Left lung (tissue), 10 donors: ENCODE results near the gene PALLD. TPM values are rescaled to one million over a fixed set of nuclear protein-coding genes. Genes with fewer than 3 reads are reported as not detected.

ENCODE experiments used
- ATAC-seq: fragments of 200-7000 bp; cut with Tn5 transposase; one replicate; pipeline ENCODE4 v1.9.1; 2020; ENCODE audit warnings: moderate library complexity
- DNase-seq, 4 donors: peaks; one replicate each; pipeline ENCODE4 v3.0.0-alpha.2; 2013 to 2020
- H3K27ac ChIP-seq, 2 donors: fragments of 200-600 bp; sonication (generic) in 1 of 2; one replicate each; pipeline versions ENCODE4 v1.5.0 to v1.8.0; 2020 to 2021
- H3K27me3 ChIP-seq, 2 donors: fragments of 200-600 bp; sonication (generic) in 1 of 2; one replicate each; pipeline versions ENCODE4 v1.5.0 to v1.8.0; 2020 to 2021
- H3K36me3 ChIP-seq, 2 donors: fragments of 200-600 bp; sonication (generic) in 1 of 2; one replicate each; pipeline versions ENCODE4 v1.5.0 to v1.8.0; 2020 to 2021
- H3K4me1 ChIP-seq, 2 donors: fragments of 200-600 bp; one replicate each; pipeline ENCODE4 v1.8.0; 2021
- H3K4me3 ChIP-seq, 2 donors: fragments of 200-600 bp; sonication (generic) in 1 of 2; one replicate each; pipeline versions ENCODE4 v1.5.0 to v1.8.0; 2020 to 2021; ENCODE audit warnings: mild to moderate bottlenecking in 1 of 2
- H3K9me3 ChIP-seq, 2 donors: fragments of 200-600 bp; sonication (generic) in 1 of 2; one replicate each; pipeline versions ENCODE4 v1.5.0 to v1.8.0; 2020 to 2021
- intact Hi-C, 2 donors: fragments of 100-400 bp; cut with DNase I; formaldehyde crosslinking; loops; one replicate each; pipeline versions ENCODE4 v1.11.2 to v1.14.2; 2022
- polyA plus RNA-seq, 6 donors: library from polyadenylated mRNA; unstranded; fragments of 120-200 nt; gene quantifications; one replicate each; pipeline ENCODE4 v1.2.1, GENCODE V29; 2013; ENCODE audit not compliant: insufficient read length in 6 of 6
- total RNA-seq, 2 donors: library from RNA; stranded (reverse); fragmentation: NEBNext Ultra II Directional; extraction: Animal tissue kit (Norgen Biotek cat#: 25700); gene quantifications; one replicate each; pipeline ENCODE4 v1.2.1, GENCODE V29; 2021
- TF ChIP-seq, protein P1 (sequence below), 2 donors: fragments of 200-600 bp; sonication (generic) in 1 of 2; IDR thresholded peaks; one replicate each; pipeline versions ENCODE4 v1.5.0 to v1.8.0; 2021; ENCODE audit warnings: antibody characterized with exemption in 2 of 2
- donor health status: DM: no; HTN: yes; CAD: no.
- donor health status: DM: no; HTN: no; CAD: no.

Gene PALLD
- total and polyA plus RNA-seq, 8 donors = 67.5 to 194 (median 80.4) TPM

DNA sequence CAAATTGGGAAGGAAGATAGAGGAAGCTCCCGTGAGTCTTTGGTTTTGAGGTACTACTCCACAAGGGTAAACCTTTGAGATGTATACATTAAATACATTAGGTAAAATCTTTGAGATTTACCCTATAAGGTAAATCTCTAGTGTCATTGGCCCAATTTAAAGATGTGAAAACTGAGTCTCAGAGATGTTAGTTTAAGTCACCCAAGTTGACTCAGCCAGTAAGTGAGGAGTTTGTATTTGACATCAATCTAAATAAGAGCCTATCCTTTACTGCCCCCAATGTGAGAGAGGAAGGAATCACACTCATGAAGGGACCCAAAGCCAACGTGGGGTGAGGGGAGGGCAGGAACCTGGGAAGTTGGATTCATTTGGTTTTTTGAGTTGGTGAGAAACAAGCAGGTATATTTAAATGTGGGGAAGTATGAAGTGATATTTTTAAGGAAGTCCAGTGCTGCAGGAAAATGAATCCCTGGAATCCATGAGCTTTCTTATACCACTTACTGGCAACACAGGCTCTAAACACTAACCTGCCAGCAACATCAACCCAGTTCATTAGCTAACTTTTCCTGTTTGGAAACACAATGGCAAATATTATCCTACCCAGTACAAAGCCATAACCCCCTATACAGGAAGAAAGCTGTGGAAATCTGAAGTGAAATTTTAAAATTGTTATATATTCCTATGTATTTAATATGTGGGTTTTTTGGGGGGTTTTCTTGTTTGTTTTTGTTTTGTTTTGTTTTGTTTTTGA, 55.3 kb downstream of the PALLD start:
- H3K27me3 ChIP-seq = no peaks in the 10 kb centered on the region
- no peak overlapping the region for H3K27ac ChIP-seq
- ATAC-seq (no peak), DNase-seq (no peak)
- H3K36me3 ChIP-seq = no peaks in the 10 kb centered on the region
- H3K4me3 ChIP-seq = no peak overlapping the region
- TF ChIP-seq, protein P1, sequence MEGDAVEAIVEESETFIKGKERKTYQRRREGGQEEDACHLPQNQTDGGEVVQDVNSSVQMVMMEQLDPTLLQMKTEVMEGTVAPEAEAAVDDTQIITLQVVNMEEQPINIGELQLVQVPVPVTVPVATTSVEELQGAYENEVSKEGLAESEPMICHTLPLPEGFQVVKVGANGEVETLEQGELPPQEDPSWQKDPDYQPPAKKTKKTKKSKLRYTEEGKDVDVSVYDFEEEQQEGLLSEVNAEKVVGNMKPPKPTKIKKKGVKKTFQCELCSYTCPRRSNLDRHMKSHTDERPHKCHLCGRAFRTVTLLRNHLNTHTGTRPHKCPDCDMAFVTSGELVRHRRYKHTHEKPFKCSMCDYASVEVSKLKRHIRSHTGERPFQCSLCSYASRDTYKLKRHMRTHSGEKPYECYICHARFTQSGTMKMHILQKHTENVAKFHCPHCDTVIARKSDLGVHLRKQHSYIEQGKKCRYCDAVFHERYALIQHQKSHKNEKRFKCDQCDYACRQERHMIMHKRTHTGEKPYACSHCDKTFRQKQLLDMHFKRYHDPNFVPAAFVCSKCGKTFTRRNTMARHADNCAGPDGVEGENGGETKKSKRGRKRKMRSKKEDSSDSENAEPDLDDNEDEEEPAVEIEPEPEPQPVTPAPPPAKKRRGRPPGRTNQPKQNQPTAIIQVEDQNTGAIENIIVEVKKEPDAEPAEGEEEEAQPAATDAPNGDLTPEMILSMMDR (IDR thresholded peaks at IDR 0.05) = peak in 1 of 2 donors; percentile 7
- no peaks in the 10 kb centered on the region for H3K9me3 ChIP-seq
- intact Hi-C loops = no loop called here
- H3K4me1 ChIP-seq = no peaks in the 10 kb centered on the region

GRCh38 chr4:168553714-168554370, 57.0 kb downstream of the PALLD start:
- Histone ChIP-seq H3K27me3 (no peaks in the 10 kb centered on the region), H3K36me3 (no peaks in the 10 kb centered on the region), H3K4me3 (no peak overlapping the region), H3K27ac (no peak overlapping the region), H3K4me1 (no peaks in the 10 kb centered on the region), H3K9me3 (no peaks in the 10 kb centered on the region)
- intact Hi-C loops = no loop called here
- TF ChIP-seq, protein P1 (IDR thresholded peaks at IDR 0.05) = no peak
- no peak for DNase-seq
- ATAC-seq = no peak

- intact Hi-C loops = no loop called here
- no peak for ATAC-seq
- H3K27me3 ChIP-seq = no peaks in the 10 kb centered on the region
Measured at GRCh38 chr4:168555437-168555836, 58.6 kb downstream of the PALLD start.

DNA sequence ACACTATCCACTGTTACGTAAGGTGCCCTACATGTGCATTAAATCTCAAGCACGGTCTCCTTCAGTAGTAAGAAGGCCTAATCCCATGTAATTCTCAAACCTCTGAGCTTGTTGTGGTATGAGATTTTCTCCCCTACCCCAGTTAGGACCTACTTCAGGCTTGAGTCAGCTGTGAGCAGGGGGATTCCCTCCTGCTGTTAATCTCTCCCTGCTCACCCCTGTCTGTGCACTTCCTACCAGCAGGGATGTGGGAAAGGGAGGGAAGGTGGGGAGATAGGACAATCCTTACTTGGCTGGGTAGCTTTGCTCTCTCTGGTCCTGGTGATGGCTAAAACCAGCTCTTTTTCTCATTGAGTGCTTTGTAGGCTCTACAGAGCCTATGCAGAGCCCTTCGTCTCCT, 60.8 kb downstream of the PALLD start:
- intact Hi-C loops = no loop called here
- Histone ChIP-seq H3K36me3 (no peaks in the 10 kb centered on the region), H3K27me3 (no peaks in the 10 kb centered on the region), H3K27ac (no peak overlapping the region), H3K4me1 (no peaks in the 10 kb centered on the region), H3K4me3 (no peak overlapping the region), H3K9me3 (no peaks in the 10 kb centered on the region)
- ATAC-seq (no peak), DNase-seq (no peak)
- TF ChIP-seq, protein P1 (IDR thresholded peaks at IDR 0.05) = no peak

More at GRCh38 chr4:168555437-168555836, 58.6 kb downstream of the PALLD start:
- no peaks in the 10 kb centered on the region for H3K4me1 ChIP-seq
- no peaks in the 10 kb centered on the region for H3K9me3 ChIP-seq
- H3K36me3 ChIP-seq = no peaks in the 10 kb centered on the region
- H3K27ac ChIP-seq = no peak overlapping the region
- DNase-seq = no peak
- TF ChIP-seq, protein P1 (IDR thresholded peaks at IDR 0.05) = no peak
- H3K4me3 ChIP-seq = no peak overlapping the region

DNA sequence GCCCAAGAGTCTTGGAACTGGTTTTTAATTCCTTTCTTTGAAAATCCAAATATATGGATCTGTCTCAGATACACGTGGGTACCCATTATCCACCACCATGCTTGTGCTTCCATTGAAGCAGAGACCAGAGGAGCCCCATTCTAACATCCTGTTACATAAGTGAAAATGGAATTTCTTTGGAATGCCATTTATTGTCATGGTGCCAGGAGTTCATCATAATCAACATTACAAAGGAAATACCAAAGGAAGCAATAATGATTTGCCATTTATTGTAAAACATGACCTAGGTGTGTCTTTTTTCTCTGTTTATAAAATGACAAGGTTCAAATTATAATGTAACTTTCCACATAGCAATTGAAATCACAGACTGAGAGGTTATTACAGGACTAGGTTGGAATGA, 61.7 kb downstream of the PALLD start:
- Histone ChIP-seq H3K27me3 (no peaks in the 10 kb centered on the region), H3K4me3 (no peak overlapping the region), H3K4me1 (no peaks in the 10 kb centered on the region), H3K27ac (no peak overlapping the region), H3K36me3 (no peaks in the 10 kb centered on the region), H3K9me3 (no peaks in the 10 kb centered on the region)
- intact Hi-C loops = no loop called here
- ATAC-seq (no peak), DNase-seq (no peak)
- TF ChIP-seq, protein P1 (IDR thresholded peaks at IDR 0.05) = no peak
